ENCODE data around the gene ASAH2B.
"Not testable (repeated sequence)": the region's sequence is repeated elsewhere in the genome, so short reads cannot be mapped to it uniquely, and the experiment has no call there.

DNA sequence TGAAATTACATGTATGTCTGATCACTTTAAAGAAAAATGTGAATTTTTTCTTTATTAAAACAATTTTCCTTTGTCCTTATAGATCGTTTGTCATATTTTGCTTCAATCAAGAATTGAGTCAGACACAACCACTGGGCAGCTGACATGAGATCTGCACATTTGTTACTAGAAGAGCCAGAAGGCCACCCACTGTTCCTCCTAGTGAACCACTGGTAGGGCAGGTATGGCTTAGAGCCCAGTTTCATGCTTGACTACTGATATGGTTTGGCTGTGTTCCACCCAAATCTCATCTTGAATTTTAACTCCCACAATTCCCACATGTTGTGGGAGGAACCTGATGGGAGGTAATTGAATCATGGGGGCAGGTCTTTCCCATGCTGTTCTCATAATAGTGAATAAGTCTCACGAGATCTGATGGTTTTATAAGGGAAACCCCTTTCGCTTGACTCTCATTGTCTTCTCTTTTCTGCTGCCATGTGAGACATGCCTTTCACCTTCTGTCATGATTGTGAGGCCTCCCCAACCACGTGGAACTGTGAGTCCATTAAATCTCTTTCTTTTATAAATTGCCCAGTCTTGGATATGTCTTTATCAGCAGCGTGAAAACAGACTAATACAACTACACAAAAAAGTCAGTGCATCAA, 35.2 kb upstream of the ASAH2B start:
- TF ChIP-seq, protein P1, sequence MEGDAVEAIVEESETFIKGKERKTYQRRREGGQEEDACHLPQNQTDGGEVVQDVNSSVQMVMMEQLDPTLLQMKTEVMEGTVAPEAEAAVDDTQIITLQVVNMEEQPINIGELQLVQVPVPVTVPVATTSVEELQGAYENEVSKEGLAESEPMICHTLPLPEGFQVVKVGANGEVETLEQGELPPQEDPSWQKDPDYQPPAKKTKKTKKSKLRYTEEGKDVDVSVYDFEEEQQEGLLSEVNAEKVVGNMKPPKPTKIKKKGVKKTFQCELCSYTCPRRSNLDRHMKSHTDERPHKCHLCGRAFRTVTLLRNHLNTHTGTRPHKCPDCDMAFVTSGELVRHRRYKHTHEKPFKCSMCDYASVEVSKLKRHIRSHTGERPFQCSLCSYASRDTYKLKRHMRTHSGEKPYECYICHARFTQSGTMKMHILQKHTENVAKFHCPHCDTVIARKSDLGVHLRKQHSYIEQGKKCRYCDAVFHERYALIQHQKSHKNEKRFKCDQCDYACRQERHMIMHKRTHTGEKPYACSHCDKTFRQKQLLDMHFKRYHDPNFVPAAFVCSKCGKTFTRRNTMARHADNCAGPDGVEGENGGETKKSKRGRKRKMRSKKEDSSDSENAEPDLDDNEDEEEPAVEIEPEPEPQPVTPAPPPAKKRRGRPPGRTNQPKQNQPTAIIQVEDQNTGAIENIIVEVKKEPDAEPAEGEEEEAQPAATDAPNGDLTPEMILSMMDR (IDR thresholded peaks at IDR 0.05): not testable (repeated sequence)
- not testable (repeated sequence) for TF ChIP-seq EP300, POLR2A (IDR thresholded peaks at IDR 0.05)

All from tibial nerve (tissue), 4 donors.